ENCODE results near the gene WDR48. TPM values are rescaled to one million over a fixed set of nuclear protein-coding genes. Genes with fewer than 3 reads are reported as not detected.

WDR48 gene
- total RNA-seq, 3 donors from 2014 or later (not counting 1 experiment from before 2014, with no cell fraction given): 89.1 to 101 (median 91.5) TPM

- Mint-ChIP-seq H3K27me3 (ENCODE audit: low read depth in 2 of 2) (peaks cover 16 to 43% of the 10 kb centered on the region in 2 donors), H3K9me3 (no peaks in the 10 kb centered on the region), H3K4me3 (peak overlapping the region; percentile 83), H3K27ac (peak overlapping the region; percentile 5 to 76), H3K36me3 (no peaks in the 10 kb centered on the region), H3K4me1 (peaks cover 42 to 54% of the 10 kb centered on the region in 2 donors)
- Histone ChIP-seq H3K4me3 (ENCODE audit: low read length) (peak overlapping the region; percentile 73), H3K9me3 (ENCODE audit: control insufficient read depth, insufficient read depth, low read length) (no peaks in the 10 kb centered on the region), H3K36me3 (ENCODE audit: control insufficient read depth, insufficient read depth, low read length) (no peaks in the 10 kb centered on the region), H3K27ac (ENCODE audit: low read length) (no peak overlapping the region), H3K27me3 (ENCODE audit: control insufficient read depth, insufficient read depth, low read length) (no peaks in the 10 kb centered on the region), H3K4me1 (ENCODE audit: control insufficient read depth, insufficient read depth, low read length) (peaks cover 30% of the 10 kb centered on the region)
- no peak for TF ChIP-seq CTCF (IDR thresholded peaks at IDR 0.05)
- WGBS (ENCODE audit: insufficient coverage): 38% methylated on average over 15 of the region's 16 CpGs
- DNase-seq: no peak
- intact Hi-C loops (cut with micrococcal nuclease): loop anchor here (10.0 kb wide), 1 partner anchor 78 kb away; no protein-coding TSS in a partner anchor
- ATAC-seq: no peak
Observed at GRCh38 chr3:39106281-39106811, 54.5 kb downstream of the WDR48 start.

GRCh38 chr3:39106851-39107387 is 55.1 kb downstream of the WDR48 start:
- peaks cover 20 to 49% of the 10 kb centered on the region in 2 donors for H3K27me3 Mint-ChIP-seq (ENCODE audit: low read depth in 2 of 2)
- intact Hi-C loops (cut with micrococcal nuclease): loop anchor here (10.0 kb wide), 1 partner anchor 78 kb away; no protein-coding TSS in a partner anchor
- DNase-seq: peak in 1 of 2 donors; percentile 43
- peak overlapping the region; percentile 5 to 76 for H3K27ac Mint-ChIP-seq
- no peaks in the 10 kb centered on the region for H3K36me3 Mint-ChIP-seq
- peak overlapping the region; percentile 73 for H3K4me3 ChIP-seq (ENCODE audit: low read length)
- peaks cover 28% of the 10 kb centered on the region for H3K4me1 ChIP-seq (ENCODE audit: control insufficient read depth, insufficient read depth, low read length)
- H3K4me3 Mint-ChIP-seq: peak overlapping the region; percentile 83
- TF ChIP-seq CTCF (IDR thresholded peaks at IDR 0.05): no peak
- H3K36me3 ChIP-seq (ENCODE audit: control insufficient read depth, insufficient read depth, low read length): no peaks in the 10 kb centered on the region
- H3K9me3 ChIP-seq (ENCODE audit: control insufficient read depth, insufficient read depth, low read length): no peaks in the 10 kb centered on the region
- no peak overlapping the region for H3K27ac ChIP-seq (ENCODE audit: low read length)
- peaks cover 42 to 52% of the 10 kb centered on the region in 2 donors for H3K4me1 Mint-ChIP-seq
- under 1% methylated on average over 55 of the region's 55 CpGs for WGBS (ENCODE audit: insufficient coverage)
- H3K9me3 Mint-ChIP-seq: no peaks in the 10 kb centered on the region
- H3K27me3 ChIP-seq (ENCODE audit: control insufficient read depth, insufficient read depth, low read length): no peaks in the 10 kb centered on the region
- peak; percentile 14 to 17 (median 14) for ATAC-seq

DNA sequence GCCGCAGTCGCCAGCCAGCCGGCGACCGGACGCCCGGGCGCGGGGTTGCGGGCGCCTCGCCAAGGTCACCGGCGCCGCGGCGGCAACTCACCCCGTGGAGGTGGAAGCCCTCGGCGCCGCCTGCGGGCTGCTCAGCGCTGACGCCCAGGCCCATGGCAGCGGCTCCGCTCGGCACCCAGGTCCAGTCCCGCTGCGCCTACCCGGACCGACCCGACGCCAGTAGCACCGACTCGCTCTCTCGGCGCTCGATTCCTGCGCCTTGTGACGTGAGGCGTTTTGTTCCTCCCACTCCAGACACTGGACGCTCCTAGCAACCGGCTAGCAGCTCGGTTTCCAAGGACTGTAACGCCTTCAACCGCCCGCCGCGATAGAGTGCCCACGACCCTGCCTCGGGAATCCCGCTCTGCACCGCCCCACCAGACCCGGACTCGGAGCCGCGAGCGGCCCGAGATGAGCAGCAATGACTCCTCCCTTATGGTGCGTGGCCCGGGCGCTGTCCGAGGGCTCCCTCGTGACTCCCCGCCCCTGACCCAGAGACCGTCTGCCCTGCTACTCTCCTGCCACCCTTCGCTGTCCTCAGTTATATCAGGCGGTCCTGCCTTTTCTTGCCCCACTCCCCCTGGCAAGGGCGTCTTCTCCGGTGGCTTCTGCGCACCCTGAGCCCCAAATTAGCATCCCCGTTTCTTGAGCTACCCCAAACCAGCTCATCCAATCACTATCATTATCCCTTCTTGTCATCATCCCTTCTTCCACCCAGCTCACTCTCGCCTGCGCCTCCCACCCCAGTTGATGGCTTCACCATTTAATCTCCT is 55.8 kb downstream of the WDR48 start, which contains the start of the genes GORASP1 and TTC21A:
Gene GORASP1, minus strand, starts transcription at position 240 of the 812 bp plus-strand sequence. Its CDS starts 86 bp downstream, at position 154.
Gene TTC21A, plus strand, starts transcription at position 293 of the 812 bp plus-strand sequence. Its CDS starts 158 bp downstream, at position 451.
- H3K9me3 Mint-ChIP-seq: no peaks in the 10 kb centered on the region
- TF ChIP-seq CTCF (IDR thresholded peaks at IDR 0.05): no peak
- WGBS (ENCODE audit: insufficient coverage): under 1% methylated on average over 74 of the region's 74 CpGs
- intact Hi-C loops (cut with micrococcal nuclease): loop anchor here (10.0 kb wide), 1 partner anchor 77 kb away; no protein-coding TSS in a partner anchor
- H3K27me3 Mint-ChIP-seq (ENCODE audit: low read depth in 2 of 2): peaks cover 23 to 52% of the 10 kb centered on the region in 2 donors
- H3K4me1 Mint-ChIP-seq: peaks cover 42 to 47% of the 10 kb centered on the region in 2 donors
- Histone ChIP-seq H3K36me3 (ENCODE audit: control insufficient read depth, insufficient read depth, low read length) (no peaks in the 10 kb centered on the region), H3K4me3 (ENCODE audit: low read length) (peak within 1 kb of the TSS; percentile 73), H3K9me3 (ENCODE audit: control insufficient read depth, insufficient read depth, low read length) (no peaks in the 10 kb centered on the region), H3K27ac (ENCODE audit: low read length) (peak within 1 kb of the TSS; percentile 52), H3K27me3 (ENCODE audit: control insufficient read depth, insufficient read depth, low read length) (no peaks in the 10 kb centered on the region), H3K4me1 (ENCODE audit: control insufficient read depth, insufficient read depth, low read length) (peaks cover 28% of the 10 kb centered on the region)
- peak; percentile 57 to 80 for DNase-seq
- H3K27ac Mint-ChIP-seq: peak within 1 kb of the TSS; percentile 76 to 85
- H3K36me3 Mint-ChIP-seq: no peaks in the 10 kb centered on the region
- peak within 1 kb of the TSS; percentile 95 for H3K4me3 Mint-ChIP-seq
- peak; percentile 68 to 69 (median 68) for ATAC-seq
